Upper lobe of left lung (tissue), 4 donors: ENCODE measurements around the gene ADGRG1.

ENCODE experiments used
- CTCF ChIP-seq, 6 experiments: fragments of 450-650 bp in 4 of 6; fragments of 200-600 bp in 2 of 6; sonication (generic) in 2 of 6; IDR thresholded peaks; one replicate each; pipeline ENCODE4 v1.5.1; 2016 to 2019; ENCODE audit warnings: antibody characterized with exemption in 6 of 6
- POLR2A ChIP-seq, 4 donors: fragments of 450-650 bp; IDR thresholded peaks; one replicate each; pipeline ENCODE4 v1.5.1; 2016 to 2017; ENCODE audit warnings: antibody characterized with exemption in 4 of 4, mild to moderate bottlenecking in 2 of 4

- TF ChIP-seq POLR2A (IDR thresholded peaks at IDR 0.05) (no peak), CTCF (IDR thresholded peaks at IDR 0.05) (no peak)
These were observed 75.1 kb downstream of the ADGRG1 start for GRCh38 chr16:57703416-57704010.
